Measurements from ENCODE around the gene RPL31.

The RPL31 gene

GRCh38 chr2:100959225-100959880, 42.7 kb upstream of the RPL31 start:
- H3K27me3 ChIP-seq (ENCODE audit: insufficient read depth, insufficient read length) = no peaks in the 10 kb centered on the region
- H3K9ac ChIP-seq (ENCODE audit: insufficient read length, low read depth) = no peak overlapping the region
- no peak overlapping the region for H3K4me3 ChIP-seq (ENCODE audit: insufficient read length, low read depth)
- H3K4me1 ChIP-seq (ENCODE audit: insufficient read depth, insufficient read length) = no peaks in the 10 kb centered on the region
- no peaks in the 10 kb centered on the region for H3K36me3 ChIP-seq (ENCODE audit: insufficient read depth, insufficient read length, low read length)
- TF ChIP-seq SUZ12 (IDR thresholded peaks at IDR 0.05; ENCODE audit: extremely low read depth, insufficient read depth, insufficient read length) (no peak), ZNF274 (IDR thresholded peaks at IDR 0.05; ENCODE audit: low read depth, low read length) (no peak), YY1 (IDR thresholded peaks at IDR 0.05; ENCODE audit: insufficient read depth, insufficient read length) (no peak)
- H3K9me3 ChIP-seq (ENCODE audit: insufficient read depth, low read length) = no peaks in the 10 kb centered on the region
- DNase-seq (ENCODE audit: low read depth, low spot score) = no peak

- no peak overlapping the region for H3K9ac ChIP-seq (ENCODE audit: insufficient read length, low read depth)
- no peak overlapping the region for H3K4me3 ChIP-seq (ENCODE audit: insufficient read length, low read depth)
- no peaks in the 10 kb centered on the region for H3K4me1 ChIP-seq (ENCODE audit: insufficient read depth, insufficient read length)
- H3K9me3 ChIP-seq (ENCODE audit: insufficient read depth, low read length) = no peaks in the 10 kb centered on the region
- no peaks in the 10 kb centered on the region for H3K36me3 ChIP-seq (ENCODE audit: insufficient read depth, insufficient read length, low read length)
- TF ChIP-seq SUZ12 (IDR thresholded peaks at IDR 0.05; ENCODE audit: extremely low read depth, insufficient read depth, insufficient read length) = no peak
- TF ChIP-seq YY1 (IDR thresholded peaks at IDR 0.05; ENCODE audit: insufficient read depth, insufficient read length) = no peak
- no peak for TF ChIP-seq ZNF274 (IDR thresholded peaks at IDR 0.05; ENCODE audit: low read depth, low read length)
- DNase-seq (ENCODE audit: low read depth, low spot score) = no peak
- H3K27me3 ChIP-seq (ENCODE audit: insufficient read depth, insufficient read length) = no peaks in the 10 kb centered on the region
Measured at GRCh38 chr2:100960688-100961087, 41.4 kb upstream of the RPL31 start.

- H3K9me3 ChIP-seq (ENCODE audit: insufficient read depth, low read length) = no peaks in the 10 kb centered on the region
- no peaks in the 10 kb centered on the region for H3K27me3 ChIP-seq (ENCODE audit: insufficient read depth, insufficient read length)
- no peak overlapping the region for H3K9ac ChIP-seq (ENCODE audit: insufficient read length, low read depth)
- TF ChIP-seq SUZ12 (IDR thresholded peaks at IDR 0.05; ENCODE audit: extremely low read depth, insufficient read depth, insufficient read length) = no peak
- TF ChIP-seq YY1 (IDR thresholded peaks at IDR 0.05; ENCODE audit: insufficient read depth, insufficient read length) = no peak
- TF ChIP-seq ZNF274 (IDR thresholded peaks at IDR 0.05; ENCODE audit: low read depth, low read length) = no peak
- DNase-seq (ENCODE audit: low read depth, low spot score) = no peak
- H3K36me3 ChIP-seq (ENCODE audit: insufficient read depth, insufficient read length, low read length) = no peaks in the 10 kb centered on the region
- no peak overlapping the region for H3K4me3 ChIP-seq (ENCODE audit: insufficient read length, low read depth)
- H3K4me1 ChIP-seq (ENCODE audit: insufficient read depth, insufficient read length) = no peaks in the 10 kb centered on the region
Measured at GRCh38 chr2:100962366-100963025, 39.6 kb upstream of the RPL31 start.

- no peak overlapping the region for H3K9ac ChIP-seq (ENCODE audit: insufficient read length, low read depth)
Measured at GRCh38 chr2:100963026-100963375, 39.1 kb upstream of the RPL31 start.

GRCh38 chr2:100964222-100964621, 37.9 kb upstream of the RPL31 start:
- Histone ChIP-seq H3K27me3 (ENCODE audit: insufficient read depth, insufficient read length) (no peaks in the 10 kb centered on the region), H3K4me3 (ENCODE audit: insufficient read length, low read depth) (no peak overlapping the region)

More at GRCh38 chr2:100963026-100963375, 39.1 kb upstream of the RPL31 start:
- DNase-seq (ENCODE audit: low read depth, low spot score) = no peak
- H3K4me1 ChIP-seq (ENCODE audit: insufficient read depth, insufficient read length) = no peaks in the 10 kb centered on the region
- H3K9me3 ChIP-seq (ENCODE audit: insufficient read depth, low read length) = no peaks in the 10 kb centered on the region
- H3K4me3 ChIP-seq (ENCODE audit: insufficient read length, low read depth) = no peak overlapping the region
- no peaks in the 10 kb centered on the region for H3K27me3 ChIP-seq (ENCODE audit: insufficient read depth, insufficient read length)
- no peaks in the 10 kb centered on the region for H3K36me3 ChIP-seq (ENCODE audit: insufficient read depth, insufficient read length, low read length)
- TF ChIP-seq ZNF274 (IDR thresholded peaks at IDR 0.05; ENCODE audit: low read depth, low read length) (no peak), SUZ12 (IDR thresholded peaks at IDR 0.05; ENCODE audit: extremely low read depth, insufficient read depth, insufficient read length) (no peak), YY1 (IDR thresholded peaks at IDR 0.05; ENCODE audit: insufficient read depth, insufficient read length) (no peak)

GRCh38 chr2:100964681-100965169, 37.4 kb upstream of the RPL31 start:
- no peaks in the 10 kb centered on the region for H3K9me3 ChIP-seq (ENCODE audit: insufficient read depth, low read length)
- no peaks in the 10 kb centered on the region for H3K4me1 ChIP-seq (ENCODE audit: insufficient read depth, insufficient read length)
- no peak for TF ChIP-seq SUZ12 (IDR thresholded peaks at IDR 0.05; ENCODE audit: extremely low read depth, insufficient read depth, insufficient read length)
- no peaks in the 10 kb centered on the region for H3K36me3 ChIP-seq (ENCODE audit: insufficient read depth, insufficient read length, low read length)
- DNase-seq (ENCODE audit: low read depth, low spot score) = no peak
- no peak overlapping the region for H3K4me3 ChIP-seq (ENCODE audit: insufficient read length, low read depth)
- no peaks in the 10 kb centered on the region for H3K27me3 ChIP-seq (ENCODE audit: insufficient read depth, insufficient read length)
- no peak overlapping the region for H3K9ac ChIP-seq (ENCODE audit: insufficient read length, low read depth)

More at GRCh38 chr2:100964222-100964621, 37.9 kb upstream of the RPL31 start:
- H3K9me3 ChIP-seq (ENCODE audit: insufficient read depth, low read length) = no peaks in the 10 kb centered on the region
- no peak for TF ChIP-seq SUZ12 (IDR thresholded peaks at IDR 0.05; ENCODE audit: extremely low read depth, insufficient read depth, insufficient read length)
- no peak for TF ChIP-seq YY1 (IDR thresholded peaks at IDR 0.05; ENCODE audit: insufficient read depth, insufficient read length)
- TF ChIP-seq ZNF274 (IDR thresholded peaks at IDR 0.05; ENCODE audit: low read depth, low read length) = no peak
- no peaks in the 10 kb centered on the region for H3K36me3 ChIP-seq (ENCODE audit: insufficient read depth, insufficient read length, low read length)
- no peak overlapping the region for H3K9ac ChIP-seq (ENCODE audit: insufficient read length, low read depth)
- DNase-seq (ENCODE audit: low read depth, low spot score) = no peak
- H3K4me1 ChIP-seq (ENCODE audit: insufficient read depth, insufficient read length) = no peaks in the 10 kb centered on the region

- DNase-seq (ENCODE audit: low read depth, low spot score) = no peak
- Histone ChIP-seq H3K27me3 (ENCODE audit: insufficient read depth, insufficient read length) (no peaks in the 10 kb centered on the region), H3K4me1 (ENCODE audit: insufficient read depth, insufficient read length) (no peaks in the 10 kb centered on the region), H3K4me3 (ENCODE audit: insufficient read length, low read depth) (no peak overlapping the region), H3K9me3 (ENCODE audit: insufficient read depth, low read length) (no peaks in the 10 kb centered on the region), H3K36me3 (ENCODE audit: insufficient read depth, insufficient read length, low read length) (no peaks in the 10 kb centered on the region), H3K9ac (ENCODE audit: insufficient read length, low read depth) (no peak overlapping the region)
- TF ChIP-seq YY1 (IDR thresholded peaks at IDR 0.05; ENCODE audit: insufficient read depth, insufficient read length) = no peak
- TF ChIP-seq SUZ12 (IDR thresholded peaks at IDR 0.05; ENCODE audit: extremely low read depth, insufficient read depth, insufficient read length) = no peak
- TF ChIP-seq ZNF274 (IDR thresholded peaks at IDR 0.05; ENCODE audit: low read depth, low read length) = no peak
Measured at GRCh38 chr2:100965596-100965995, 36.5 kb upstream of the RPL31 start.

All from NT2/D1 (cell line).